H1 (cell line): Measurements from ENCODE around the gene PPP1R1B.

Experiments used
- CBX8 ChIP-seq: fragments of 300-800, 300-1000 bp; sonication (generic); IDR thresholded peaks from 2 replicates; pipeline ENCODE4 v1.7.1; 2016; ENCODE audit warnings: low read depth, low read length, borderline replicate concordance
- EZH2 ChIP-seq: fragments of 200-600 bp; sonication (generic); IDR thresholded peaks from 2 replicates; pipeline ENCODE4 v1.7.1; 2012; ENCODE audit warnings: low read depth, mild to moderate bottlenecking, moderate library complexity, low read length, inconsistent platforms; ENCODE audit not compliant: severe bottlenecking
- POLR2A ChIP-seq, 2 experiments: IDR thresholded peaks; 1 replicate in 1 of 2; 2 replicates in 1 of 2; pipeline ENCODE4 v1.6.1; 2011; ENCODE audit warnings: low read depth in 2 of 2, low read length in 2 of 2, mild to moderate bottlenecking in 2 of 2; ENCODE audit errors: control extremely low read depth in 1 of 2
- POLR2AphosphoS5 ChIP-seq: IDR thresholded peaks from 2 replicates; pipeline ENCODE4 v1.6.1; 2011; ENCODE audit warnings: low read depth, low read length
- RFX5 ChIP-seq: IDR thresholded peaks from 2 replicates; pipeline ENCODE4 v1.6.1; 2011; ENCODE audit warnings: low read depth, low read length, improper control_type of control experiment, borderline replicate concordance
- RXRA ChIP-seq: IDR thresholded peaks from 2 replicates; pipeline ENCODE4 v1.6.1; 2011; ENCODE audit warnings: low read depth, mild to moderate bottlenecking, low read length, moderate library complexity; ENCODE audit not compliant: insufficient read depth
- SAP30 ChIP-seq: fragments of 300-600 bp; sonication (generic); IDR thresholded peaks from 2 replicates; pipeline ENCODE4 v1.7.1; 2012; ENCODE audit warnings: low read length, moderate library complexity, mild to moderate bottlenecking, inconsistent platforms; ENCODE audit not compliant: insufficient read depth, insufficient replicate concordance
- SIX5 ChIP-seq: IDR thresholded peaks from 2 replicates; pipeline ENCODE4 v1.6.1; 2011; ENCODE audit warnings: mild to moderate bottlenecking, low read depth, low read length
- TF ChIP-seq, protein P1 (sequence below): IDR thresholded peaks from 2 replicates; pipeline ENCODE4 v1.6.1; 2012; ENCODE audit warnings: low read length, inconsistent platforms
- TF ChIP-seq, protein P2 (sequence below), 3 experiments: IDR thresholded peaks; 1 replicate in 2 of 3; 2 replicates in 1 of 3; pipeline versions ENCODE4 v1.5.1 to v1.6.1; 2011; ENCODE audit warnings: low read length in 3 of 3, mild to moderate bottlenecking in 3 of 3, inconsistent platforms in 2 of 3, low read depth in 1 of 3, moderate library complexity in 1 of 3; ENCODE audit not compliant: insufficient read depth in 1 of 3; ENCODE audit errors: control extremely low read depth in 1 of 3

DNA sequence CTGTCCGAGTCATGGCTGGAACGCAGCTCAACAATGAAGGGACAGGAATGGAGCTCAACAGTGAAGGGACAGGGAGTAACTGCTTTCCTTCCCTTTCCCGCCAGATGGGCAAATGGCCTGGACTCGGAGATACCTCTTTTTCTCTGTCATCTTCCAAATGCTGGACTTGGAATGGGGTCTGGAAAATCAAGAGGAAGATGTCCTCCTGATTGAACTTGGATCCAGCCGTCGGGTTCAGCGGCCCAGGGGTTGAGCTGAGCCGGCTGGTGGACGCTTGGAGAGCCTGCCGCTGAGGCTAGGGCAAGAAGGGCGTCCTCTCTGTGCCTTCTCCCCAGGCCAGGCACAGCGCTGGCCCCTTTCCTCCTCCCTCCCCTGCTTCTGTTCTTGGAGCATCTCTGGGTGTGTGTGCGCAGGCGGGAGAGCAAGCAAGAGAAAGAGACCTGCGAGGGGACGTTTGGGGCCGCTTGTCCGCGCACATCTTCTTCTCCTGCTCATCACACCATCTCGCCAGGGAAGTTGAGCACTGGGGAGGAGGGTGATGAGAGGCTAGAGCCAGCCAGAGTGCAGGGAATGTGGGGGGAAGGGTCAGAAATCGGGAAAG is 25.7 kb upstream of the PPP1R1B start:
- no peak for TF ChIP-seq POLR2AphosphoS5
- no peak for TF ChIP-seq SIX5
- no peak for TF ChIP-seq SAP30
- TF ChIP-seq, protein P1, sequence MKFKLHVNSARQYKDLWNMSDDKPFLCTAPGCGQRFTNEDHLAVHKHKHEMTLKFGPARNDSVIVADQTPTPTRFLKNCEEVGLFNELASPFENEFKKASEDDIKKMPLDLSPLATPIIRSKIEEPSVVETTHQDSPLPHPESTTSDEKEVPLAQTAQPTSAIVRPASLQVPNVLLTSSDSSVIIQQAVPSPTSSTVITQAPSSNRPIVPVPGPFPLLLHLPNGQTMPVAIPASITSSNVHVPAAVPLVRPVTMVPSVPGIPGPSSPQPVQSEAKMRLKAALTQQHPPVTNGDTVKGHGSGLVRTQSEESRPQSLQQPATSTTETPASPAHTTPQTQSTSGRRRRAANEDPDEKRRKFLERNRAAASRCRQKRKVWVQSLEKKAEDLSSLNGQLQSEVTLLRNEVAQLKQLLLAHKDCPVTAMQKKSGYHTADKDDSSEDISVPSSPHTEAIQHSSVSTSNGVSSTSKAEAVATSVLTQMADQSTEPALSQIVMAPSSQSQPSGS: no peak
- TF ChIP-seq CBX8: no peak
- no peak for TF ChIP-seq RXRA
- peak; percentile 76 for TF ChIP-seq EZH2
- TF ChIP-seq POLR2A (IDR thresholded peaks at IDR 0.05; ENCODE audit: control extremely low read depth in 1 of 2, low read depth in 2 of 2, low read length in 2 of 2): no peak
- TF ChIP-seq, protein P2, sequence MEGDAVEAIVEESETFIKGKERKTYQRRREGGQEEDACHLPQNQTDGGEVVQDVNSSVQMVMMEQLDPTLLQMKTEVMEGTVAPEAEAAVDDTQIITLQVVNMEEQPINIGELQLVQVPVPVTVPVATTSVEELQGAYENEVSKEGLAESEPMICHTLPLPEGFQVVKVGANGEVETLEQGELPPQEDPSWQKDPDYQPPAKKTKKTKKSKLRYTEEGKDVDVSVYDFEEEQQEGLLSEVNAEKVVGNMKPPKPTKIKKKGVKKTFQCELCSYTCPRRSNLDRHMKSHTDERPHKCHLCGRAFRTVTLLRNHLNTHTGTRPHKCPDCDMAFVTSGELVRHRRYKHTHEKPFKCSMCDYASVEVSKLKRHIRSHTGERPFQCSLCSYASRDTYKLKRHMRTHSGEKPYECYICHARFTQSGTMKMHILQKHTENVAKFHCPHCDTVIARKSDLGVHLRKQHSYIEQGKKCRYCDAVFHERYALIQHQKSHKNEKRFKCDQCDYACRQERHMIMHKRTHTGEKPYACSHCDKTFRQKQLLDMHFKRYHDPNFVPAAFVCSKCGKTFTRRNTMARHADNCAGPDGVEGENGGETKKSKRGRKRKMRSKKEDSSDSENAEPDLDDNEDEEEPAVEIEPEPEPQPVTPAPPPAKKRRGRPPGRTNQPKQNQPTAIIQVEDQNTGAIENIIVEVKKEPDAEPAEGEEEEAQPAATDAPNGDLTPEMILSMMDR (IDR thresholded peaks at IDR 0.05; ENCODE audit: control extremely low read depth in 1 of 3, insufficient read depth in 1 of 3, low read depth in 1 of 3, low read length in 3 of 3): no peak
- no peak for TF ChIP-seq RFX5
